ENCODE results near the gene PC. TPM values are rescaled to one million over a fixed set of nuclear protein-coding genes. Genes with fewer than 3 reads are reported as not detected.

Gene PC
- total and polyA plus RNA-seq, 10 donors = 3.4 to 8.8 (median 5.3) TPM

DNA sequence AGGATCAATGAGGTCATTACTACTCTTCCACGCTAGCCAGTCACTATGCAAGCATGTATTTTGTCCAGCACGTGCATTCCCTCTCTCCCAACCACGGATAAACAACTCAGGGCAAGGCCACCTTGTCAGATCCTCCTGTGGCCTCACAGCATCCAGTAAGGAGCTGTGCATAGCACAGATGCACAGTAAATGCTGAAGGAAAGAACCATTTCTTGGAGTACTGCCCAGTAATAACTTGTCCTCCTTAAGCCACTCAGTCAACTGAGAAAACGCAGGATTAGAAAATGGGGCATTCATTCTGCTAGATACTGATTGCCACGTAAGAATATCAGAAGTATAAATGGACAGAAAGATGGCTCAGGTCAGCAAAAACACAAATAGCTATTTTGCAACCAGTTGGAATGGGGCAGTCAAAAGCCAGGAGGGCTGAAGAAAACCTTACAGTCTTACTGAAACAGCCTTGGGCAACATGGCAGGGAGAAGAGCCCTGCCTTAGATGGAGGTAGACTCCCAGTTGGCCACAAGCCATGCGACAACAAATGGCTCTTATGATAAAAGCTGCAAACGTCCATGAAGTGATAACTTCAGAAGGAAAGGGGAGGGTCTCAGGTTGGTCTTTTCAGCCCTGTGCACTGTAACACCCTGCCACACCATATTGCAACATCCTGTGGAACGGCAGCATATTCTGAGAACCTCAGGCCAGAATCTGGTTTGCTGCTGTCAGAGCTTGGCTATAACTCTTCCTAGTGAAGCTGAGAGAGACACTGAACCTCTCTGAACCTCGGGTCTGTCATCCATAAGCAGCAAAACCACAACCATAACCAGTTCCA is 23.0 kb downstream of the PC start:
- TF ChIP-seq POLR2A (IDR thresholded peaks at IDR 0.05) (no peak), POLR2AphosphoS5 (IDR thresholded peaks at IDR 0.05) (no peak)
- TF ChIP-seq, protein P1, sequence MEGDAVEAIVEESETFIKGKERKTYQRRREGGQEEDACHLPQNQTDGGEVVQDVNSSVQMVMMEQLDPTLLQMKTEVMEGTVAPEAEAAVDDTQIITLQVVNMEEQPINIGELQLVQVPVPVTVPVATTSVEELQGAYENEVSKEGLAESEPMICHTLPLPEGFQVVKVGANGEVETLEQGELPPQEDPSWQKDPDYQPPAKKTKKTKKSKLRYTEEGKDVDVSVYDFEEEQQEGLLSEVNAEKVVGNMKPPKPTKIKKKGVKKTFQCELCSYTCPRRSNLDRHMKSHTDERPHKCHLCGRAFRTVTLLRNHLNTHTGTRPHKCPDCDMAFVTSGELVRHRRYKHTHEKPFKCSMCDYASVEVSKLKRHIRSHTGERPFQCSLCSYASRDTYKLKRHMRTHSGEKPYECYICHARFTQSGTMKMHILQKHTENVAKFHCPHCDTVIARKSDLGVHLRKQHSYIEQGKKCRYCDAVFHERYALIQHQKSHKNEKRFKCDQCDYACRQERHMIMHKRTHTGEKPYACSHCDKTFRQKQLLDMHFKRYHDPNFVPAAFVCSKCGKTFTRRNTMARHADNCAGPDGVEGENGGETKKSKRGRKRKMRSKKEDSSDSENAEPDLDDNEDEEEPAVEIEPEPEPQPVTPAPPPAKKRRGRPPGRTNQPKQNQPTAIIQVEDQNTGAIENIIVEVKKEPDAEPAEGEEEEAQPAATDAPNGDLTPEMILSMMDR (IDR thresholded peaks at IDR 0.05 in 8 of 11, conservative IDR thresholded peaks at IDR 0.05 in 3 of 11) = no peak
- no peaks in the 10 kb centered on the region for H3K27me3 ChIP-seq (replicated peaks in 1 of 7)
- H3K36me3 ChIP-seq = no peaks in the 10 kb centered on the region
- no peaks in the 10 kb centered on the region for H3K9me3 ChIP-seq
- DNase-seq = no peak
- no peaks in the 10 kb centered on the region for H3K4me1 ChIP-seq
- intact Hi-C loops (cut with DNase I; ENCODE audit: low total_unique reads) = no loop called here
- H3K27ac ChIP-seq = no peak overlapping the region
- H3K4me3 ChIP-seq = no peak overlapping the region
- WGBS, 5 donors = 62 to 75% (median 63%) methylated on average over 9 of the region's 9 CpGs

DNA sequence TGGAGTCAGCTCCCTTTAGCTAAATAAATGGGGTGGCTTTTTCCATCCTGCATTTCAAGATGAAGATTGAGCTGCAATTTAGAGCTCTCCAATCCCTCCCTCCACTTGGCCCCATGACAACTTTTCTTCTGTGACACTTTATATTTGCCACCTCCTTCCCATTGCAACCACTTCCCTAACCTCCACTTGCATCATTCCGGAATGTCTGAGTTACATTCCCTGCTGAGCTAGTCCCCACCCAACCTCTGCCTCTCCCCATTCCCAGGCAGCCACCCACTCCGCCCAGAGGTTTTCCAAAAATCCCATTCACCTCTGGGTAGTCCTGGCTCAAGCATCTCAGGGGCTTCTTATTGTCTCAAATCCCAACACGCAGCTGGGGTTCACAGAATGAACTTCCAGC is 24.7 kb downstream of the PC start:
- intact Hi-C loops (cut with DNase I; ENCODE audit: low total_unique reads) = no loop called here
- no peak for DNase-seq
- 70 to 92% (median 90%) methylated on average over 3 of the region's 3 CpGs for WGBS, 5 donors

DNA sequence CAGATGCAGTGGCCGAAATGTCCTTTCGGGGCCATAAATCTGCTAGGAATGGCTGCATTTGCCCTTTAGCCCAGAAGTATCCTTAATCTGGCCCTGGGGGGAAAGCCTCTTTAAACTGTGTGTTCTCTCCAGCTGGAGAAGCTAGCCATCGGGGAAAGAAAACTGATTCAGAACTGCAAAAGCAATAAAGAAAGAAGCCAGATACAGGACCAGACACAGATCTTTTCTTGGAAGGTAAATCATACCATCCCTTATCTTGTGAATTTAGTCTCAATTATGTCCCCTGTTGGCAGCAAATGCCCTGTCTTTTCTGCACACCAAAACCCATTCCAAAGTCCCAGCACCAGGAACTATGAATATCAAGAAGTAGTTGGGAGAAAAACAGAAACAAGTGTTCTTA is 25.6 kb downstream of the PC start:
- Histone ChIP-seq H3K4me3 (no peak overlapping the region), H3K4me1 (no peaks in the 10 kb centered on the region), H3K27me3 (replicated peaks in 1 of 7) (no peaks in the 10 kb centered on the region), H3K36me3 (no peaks in the 10 kb centered on the region), H3K27ac (no peak overlapping the region), H3K9me3 (no peaks in the 10 kb centered on the region)
- DNase-seq = no peak
- no peak for TF ChIP-seq POLR2AphosphoS5 (IDR thresholded peaks at IDR 0.05)
- TF ChIP-seq, protein P1 (IDR thresholded peaks at IDR 0.05 in 8 of 11, conservative IDR thresholded peaks at IDR 0.05 in 3 of 11) = no peak
- no peak for TF ChIP-seq POLR2A (IDR thresholded peaks at IDR 0.05)
- intact Hi-C loops (cut with DNase I; ENCODE audit: low total_unique reads) = no loop called here
- 92 to 98% (median 95%) methylated on average over 3 of the region's 3 CpGs for WGBS, 5 donors

More for the DNA sequence above, 24.7 kb downstream of the PC start:
- TF ChIP-seq POLR2AphosphoS5 (IDR thresholded peaks at IDR 0.05) (no peak), POLR2A (IDR thresholded peaks at IDR 0.05) (no peak)
- TF ChIP-seq, protein P1 (IDR thresholded peaks at IDR 0.05 in 8 of 11, conservative IDR thresholded peaks at IDR 0.05 in 3 of 11) = no peak
- no peak overlapping the region for H3K27ac ChIP-seq
- no peaks in the 10 kb centered on the region for H3K4me1 ChIP-seq
- no peaks in the 10 kb centered on the region for H3K27me3 ChIP-seq (replicated peaks in 1 of 7)
- no peaks in the 10 kb centered on the region for H3K36me3 ChIP-seq
- no peaks in the 10 kb centered on the region for H3K9me3 ChIP-seq
- no peak overlapping the region for H3K4me3 ChIP-seq

DNA sequence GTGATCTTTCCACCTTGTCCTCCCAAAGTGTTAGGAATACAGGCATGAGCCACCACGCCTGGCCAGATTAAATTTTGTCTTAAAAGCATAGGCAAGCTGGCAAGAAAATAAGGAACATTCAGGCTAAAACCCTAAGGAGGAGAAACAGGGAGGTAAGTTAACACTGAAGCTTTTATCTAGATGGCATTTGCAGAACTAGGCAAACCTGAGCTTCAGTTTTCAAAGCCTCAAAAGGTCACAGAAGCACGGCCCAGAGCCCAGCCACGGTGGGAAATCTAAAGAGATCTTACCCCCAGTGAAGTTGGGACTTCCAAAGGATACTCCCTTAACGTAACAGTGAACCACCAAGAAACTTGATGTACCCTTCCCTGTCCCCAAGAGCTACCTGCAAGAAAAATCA is 28.4 kb downstream of the PC start:
- TF ChIP-seq POLR2A (IDR thresholded peaks at IDR 0.05) = no peak
- TF ChIP-seq, protein P1 (IDR thresholded peaks at IDR 0.05 in 8 of 11, conservative IDR thresholded peaks at IDR 0.05 in 3 of 11) = no peak
- TF ChIP-seq POLR2AphosphoS5 (IDR thresholded peaks at IDR 0.05) = no peak
- no peaks in the 10 kb centered on the region for H3K27me3 ChIP-seq (replicated peaks in 1 of 7)
- no peaks in the 10 kb centered on the region for H3K4me1 ChIP-seq
- intact Hi-C loops (cut with DNase I; ENCODE audit: low total_unique reads) = loop anchor here (10.0 kb wide), 1 partner anchor 765 kb away; no protein-coding TSS in a partner anchor
- H3K4me3 ChIP-seq = no peak overlapping the region
- H3K27ac ChIP-seq = no peak overlapping the region
- H3K36me3 ChIP-seq = no peaks in the 10 kb centered on the region
- no peak for DNase-seq
- WGBS, 5 donors = 63 to 86% (median 78%) methylated on average over 4 of the region's 4 CpGs
- peaks cover 0 to 6% (median 0%) of the 10 kb centered on the region in 8 donors for H3K9me3 ChIP-seq
